ENCODE results near the gene ISLR.

The ISLR gene
- total RNA-seq = 0 reads per million in 4 donors

GRCh38 chr15:74173380-74174218, at the start of gene ISLR:
ISLR (plus strand) TSS chr15:74173710; CDS start chr15:74174859, 1,149 bp downstream.
- DNase-seq = no peak

- no peak for DNase-seq
Observed at GRCh38 chr15:74124196-74124595, 49.3 kb upstream of the ISLR start.

- no peak for DNase-seq
Observed at GRCh38 chr15:74124759-74125158, 48.8 kb upstream of the ISLR start.

- DNase-seq = peak; percentile 56 to 80 (median 70)
Observed at GRCh38 chr15:74127255-74127953, 46.1 kb upstream of the ISLR start.

GRCh38 chr15:74127954-74128784, 45.3 kb upstream of the ISLR start:
- no peak for DNase-seq

GRCh38 chr15:74128785-74129585, 44.5 kb upstream of the ISLR start:
- DNase-seq = no peak

- no peak for DNase-seq
Observed at GRCh38 chr15:74129586-74130154, 43.8 kb upstream of the ISLR start.

- DNase-seq = no peak
Observed at GRCh38 chr15:74130155-74130848, 43.2 kb upstream of the ISLR start, which contains the start of gene ISLR2. ISLR2 (plus strand) TSS chr15:74130586; CDS start chr15:74132755, 2,169 bp downstream.

GRCh38 chr15:74130849-74131627, 42.5 kb upstream of the ISLR start:
- no peak for DNase-seq

GRCh38 chr15:74131628-74132413, 41.7 kb upstream of the ISLR start:
- no peak for DNase-seq

GRCh38 chr15:74132681-74133651, 40.5 kb upstream of the ISLR start:
- DNase-seq = peak in 1 of 5 donors; percentile 39

GRCh38 chr15:74133694-74134386, 39.7 kb upstream of the ISLR start:
- DNase-seq = no peak

- DNase-seq = no peak
Observed at GRCh38 chr15:74134387-74135027, 39.0 kb upstream of the ISLR start.

GRCh38 chr15:74135041-74135565, 38.4 kb upstream of the ISLR start:
- no peak for DNase-seq

GRCh38 chr15:74136540-74136813, 37.0 kb upstream of the ISLR start:
- no peak for DNase-seq

GRCh38 chr15:74136814-74137536, 36.5 kb upstream of the ISLR start:
- no peak for DNase-seq
